HCT116 (cell line): ENCODE measurements around the gene ING1. TPM values are rescaled to one million over a fixed set of nuclear protein-coding genes. Genes with fewer than 3 reads are reported as not detected.

Experiments used
- ATAC-seq: fragments of 200-7000 bp; cut with Tn5 transposase; 2 replicates; pipeline ENCODE4 v1.9.1; 2020; ENCODE audit warnings: mild to moderate bottlenecking, moderate library complexity
- BruUV-seq: library from RNA; stranded (reverse); fragments of 400-500 nt; replicated peaks from 2 replicates; lab custom pipeline; 2021; lab: Mats Ljungman, UMichigan
- CTCF ChIA-PET: fragments of 300-600 bp; sonication (Branson Sonifier 250); formaldehyde crosslinking; loops from one replicate; lab custom pipeline; 2021; ENCODE audit warnings: antibody characterized with exemption; lab: Charles Lee
- POLR2A ChIA-PET: fragments of 300-600, 350-600 bp; sonication (Branson Sonifier 250); formaldehyde crosslinking; loops from one replicate; lab custom pipeline; 2021; ENCODE audit warnings: antibody characterized with exemption; lab: Charles Lee
- RAD21 ChIA-PET, 2 experiments: fragments of 300-600 bp; sonication (Branson Sonifier 250); formaldehyde crosslinking; loops; one replicate each; lab custom pipeline; 2023; ENCODE audit warnings: low total read pairs in 2 of 2; ENCODE audit not compliant: uncharacterized antibody in 2 of 2, unreplicated experiment in 2 of 2, low non-redundant PET in 1 of 2; lab: Charles Lee
- DNase-seq: peaks from one replicate; pipeline ENCODE4 v3.0.0-alpha.2; 2010; ENCODE audit warnings: low read depth, low spot score
- H2AFZ ChIP-seq: fragments of 200-600 bp; shearing (Covaris generic), sonication (generic); 2 replicates; pipeline ENCODE4 v1.6.1; 2017; ENCODE audit warnings: low read depth, mixed run types, mixed read lengths, antibody characterized with exemption, low read length; ENCODE audit not compliant: poor library complexity, severe bottlenecking
- H3K27ac ChIP-seq: 2 replicates; pipeline ENCODE4 v1.5.1; 2012; ENCODE audit warnings: low read depth, low read length
- H3K27me3 ChIP-seq: fragments of 200-600 bp; sonication (generic); 2 replicates; pipeline ENCODE4 v1.6.1; 2016; ENCODE audit warnings: mixed run types, low read length, mixed read lengths; ENCODE audit not compliant: insufficient read depth
- H3K36me3 ChIP-seq, 2 experiments: fragments of 200-500 bp in 1 of 2; fragments of 200-600 bp in 1 of 2; sonication (Bioruptor generic) in 1 of 2; sonication (generic) in 1 of 2; 2 replicates each; pipeline versions ENCODE4 v1.5.1 to v1.6.1; 2014 to 2016; ENCODE audit warnings: low read length in 2 of 2, inconsistent platforms in 1 of 2, mixed read lengths in 1 of 2, mixed run types in 1 of 2; ENCODE audit not compliant: insufficient read depth in 2 of 2, control insufficient read depth in 1 of 2
- H3K4me1 ChIP-seq, 2 experiments: fragments of 200-600 bp in 1 of 2; sonication (generic) in 1 of 2; 2 replicates each; pipeline versions ENCODE4 v1.5.1 to v1.6.1; 2012 to 2017; ENCODE audit warnings: low read length in 2 of 2, inconsistent platforms in 1 of 2, mild to moderate bottlenecking in 1 of 2, mixed read lengths in 1 of 2, mixed run types in 1 of 2, moderate library complexity in 1 of 2; ENCODE audit not compliant: insufficient read depth in 2 of 2, control insufficient read depth in 1 of 2
- H3K4me2 ChIP-seq: fragments of 200-600 bp; sonication (generic); 2 replicates; pipeline ENCODE4 v1.6.1; 2017; ENCODE audit warnings: mixed run types, low read length, mixed read lengths
- H3K4me3 ChIP-seq, 2 experiments: fragments of 200-600 bp in 1 of 2; sonication (generic) in 1 of 2; replicated peaks in 1 of 2; 2 replicates each; pipeline ENCODE4 v1.5.1; 2011 to 2016; ENCODE audit warnings: low read length in 2 of 2, control low read depth in 1 of 2, low read depth in 1 of 2, mild to moderate bottlenecking in 1 of 2, mixed read lengths in 1 of 2, mixed run types in 1 of 2
- H3K79me2 ChIP-seq: fragments of 200-600 bp; sonication (generic); 2 replicates; pipeline ENCODE4 v1.6.1; 2017; ENCODE audit warnings: mild to moderate bottlenecking, mixed run types, low read length, moderate library complexity, mixed read lengths; ENCODE audit not compliant: insufficient read depth
- H3K9ac ChIP-seq: fragments of 200-600 bp; sonication (generic); 2 replicates; pipeline ENCODE4 v1.6.1; 2016; ENCODE audit warnings: low read length, mixed read lengths
- H3K9me2 ChIP-seq: fragments of 200-600 bp; sonication (generic), shearing (Covaris generic); 2 replicates; pipeline ENCODE4 v1.6.1; 2017; ENCODE audit warnings: mixed run types, mild to moderate bottlenecking, moderate library complexity; ENCODE audit not compliant: insufficient read depth
- H3K9me3 ChIP-seq, 2 experiments: fragments of 200-500 bp in 1 of 2; fragments of 200-600 bp in 1 of 2; sonication (Bioruptor generic) in 1 of 2; sonication (generic) in 1 of 2; 2 replicates each; pipeline ENCODE4 v1.6.1; 2014 to 2017; ENCODE audit warnings: low read length in 2 of 2, mixed read lengths in 2 of 2, inconsistent platforms in 1 of 2, low read depth in 1 of 2, mild to moderate bottlenecking in 1 of 2, mixed run types in 1 of 2, moderate library complexity in 1 of 2; ENCODE audit not compliant: control insufficient read depth in 1 of 2, insufficient read depth in 1 of 2
- H4K20me1 ChIP-seq: fragments of 200-600 bp; sonication (generic), shearing (Covaris generic); 2 replicates; pipeline ENCODE4 v1.6.1; 2017; ENCODE audit warnings: mixed run types, mild to moderate bottlenecking, moderate library complexity; ENCODE audit not compliant: insufficient read depth
- ATF3 ChIP-seq: IDR thresholded peaks from 2 replicates; pipeline ENCODE4 v1.6.1; 2012
- CBX3 ChIP-seq: IDR thresholded peaks from 2 replicates; pipeline ENCODE4 v1.6.1; 2012; ENCODE audit warnings: low read depth
- CEBPB ChIP-seq: IDR thresholded peaks from 2 replicates; pipeline ENCODE4 v1.6.1; 2012; ENCODE audit warnings: low read depth
- EGR1 ChIP-seq: IDR thresholded peaks from 2 replicates; pipeline ENCODE4 v1.6.1; 2012; ENCODE audit warnings: low read depth
- ELF1 ChIP-seq: IDR thresholded peaks from 2 replicates; pipeline ENCODE4 v1.6.1; 2012; ENCODE audit warnings: low read depth, borderline replicate concordance
- EZH2 ChIP-seq: fragments of 200-600 bp; sonication (generic); IDR thresholded peaks from 2 replicates; pipeline ENCODE4 v1.6.1; 2017; ENCODE audit warnings: antibody characterized with exemption, mixed run types
- EZH2phosphoT487 ChIP-seq: fragments of 200-600 bp; IDR thresholded peaks from 2 replicates; pipeline ENCODE4 v1.6.1; 2018; ENCODE audit warnings: antibody characterized with exemption, borderline replicate concordance
- JUND ChIP-seq: IDR thresholded peaks from 2 replicates; pipeline ENCODE4 v1.6.1; 2012
- MAX ChIP-seq: IDR thresholded peaks from 2 replicates; pipeline ENCODE4 v1.6.1; 2012
- POLR2A ChIP-seq: IDR thresholded peaks from 2 replicates; pipeline ENCODE4 v1.7.0; 2011; ENCODE audit warnings: borderline replicate concordance; ENCODE audit not compliant: insufficient read depth, insufficient read length; ENCODE audit errors: extremely low read depth
- POLR2AphosphoS5 ChIP-seq: IDR thresholded peaks from 2 replicates; pipeline ENCODE4 v1.6.1; 2011; ENCODE audit warnings: mild to moderate bottlenecking, low read depth, low read length, moderate library complexity
- RAD21 ChIP-seq: IDR thresholded peaks from 2 replicates; pipeline ENCODE4 v1.6.1; 2012; ENCODE audit warnings: low read depth, mild to moderate bottlenecking
- REST ChIP-seq: IDR thresholded peaks from 2 replicates; pipeline ENCODE4 v1.6.1; 2012; ENCODE audit warnings: low read depth
- SIN3A ChIP-seq: IDR thresholded peaks from 2 replicates; pipeline ENCODE4 v1.6.1; 2012; ENCODE audit warnings: low read depth
- SP1 ChIP-seq: IDR thresholded peaks from 2 replicates; pipeline ENCODE4 v1.6.1; 2012; ENCODE audit warnings: low read depth
- SRF ChIP-seq: IDR thresholded peaks from 2 replicates; pipeline ENCODE4 v1.6.1; 2012; ENCODE audit warnings: low read depth
- TCF7L2 ChIP-seq: IDR thresholded peaks from 2 replicates; pipeline ENCODE4 v1.7.0; 2011; ENCODE audit warnings: borderline replicate concordance, inconsistent platforms; ENCODE audit not compliant: insufficient read depth, insufficient read length; ENCODE audit errors: extremely low read depth
- YY1 ChIP-seq: IDR thresholded peaks from 2 replicates; pipeline ENCODE4 v1.6.1; 2011; ENCODE audit warnings: low read length, low read depth, moderate library complexity, mild to moderate bottlenecking; ENCODE audit not compliant: insufficient replicate concordance; ENCODE audit errors: extremely low read depth
- ZNF274 ChIP-seq: fragments of 200-500 bp; sonication (Bioruptor generic); IDR thresholded peaks from 2 replicates; pipeline ENCODE4 v1.6.1; 2014; ENCODE audit warnings: mild to moderate bottlenecking, low read depth, low read length, inconsistent platforms
- intact Hi-C: fragments of 100-400 bp; cut with micrococcal nuclease; formaldehyde crosslinking; loops from 2 replicates; pipeline ENCODE4 v1.10.0; 2022
- total RNA-seq: library from RNA; stranded (reverse); gene quantifications from one replicate; pipeline ENCODE4 v1.2.1, GENCODE V29; 2021; ENCODE audit not compliant: unreplicated experiment

Gene ING1
- total RNA-seq, 1 experiment from 2014 or later = 27.0 TPM

GRCh38 chr13:110760611-110761010 is 47.1 kb downstream of the ING1 start:
- DNase-seq (no peak), ATAC-seq (no peak)
- Histone ChIP-seq H3K9ac (no peak overlapping the region), H3K4me2 (no peak overlapping the region), H3K27me3 (no peaks in the 10 kb centered on the region), H4K20me1 (no peaks in the 10 kb centered on the region), H3K79me2 (no peaks in the 10 kb centered on the region), H3K4me1 (peaks cover 0 to 6% of the 10 kb centered on the region in 2 experiments; a peak in 1 of 4 replicates), H2AFZ (no peak overlapping the region), H3K4me3 (no peak overlapping the region), H3K36me3 (no peaks in the 10 kb centered on the region), H3K9me3 (no peaks in the 10 kb centered on the region), H3K27ac (no peak overlapping the region)
- intact Hi-C loops = no loop called here
- POLR2A ChIA-PET = no interaction called here
- no TSS peak for BruUV-seq
- RAD21 ChIA-PET = no interaction called here
- CTCF ChIA-PET = no interaction called here
- no peak for TF ChIP-seq EZH2
- TF ChIP-seq ATF3 = no peak
- TF ChIP-seq MAX = no peak
- no peak for TF ChIP-seq YY1
- TF ChIP-seq POLR2A = no peak
- TF ChIP-seq EZH2phosphoT487 = no peak
- TF ChIP-seq POLR2AphosphoS5 = no peak
- no peak for TF ChIP-seq SP1
- TF ChIP-seq SIN3A = no peak
- TF ChIP-seq ELF1 = no peak
- no peak for TF ChIP-seq JUND
- TF ChIP-seq ZNF274 = no peak
- TF ChIP-seq RAD21 = no peak
- TF ChIP-seq CBX3 = no peak
- no peak for TF ChIP-seq TCF7L2
- TF ChIP-seq REST = no peak
- no peak for TF ChIP-seq CEBPB
- no peak for TF ChIP-seq EGR1
- no peak for TF ChIP-seq SRF
- TF ChIP-seq, all 23 proteins: peak for 0
- H3K9me2 ChIP-seq = no peaks in the 10 kb centered on the region
